ENCODE data around the gene AJAP1. TPM values are rescaled to one million over a fixed set of nuclear protein-coding genes. Genes with fewer than 3 reads are reported as not detected.

The AJAP1 gene
- total RNA-seq, 2 experiments from 2014 or later = 0.39 to 0.47 TPM

GRCh38 chr1:4771267-4771666, 116.9 kb downstream of the AJAP1 start:
- TF ChIP-seq CTCF (IDR thresholded peaks at IDR 0.05) = no peak
- CTCF ChIA-PET = no interaction called here
- Mint-ChIP-seq H3K36me3 (ENCODE audit: low read depth) (no peaks in the 10 kb centered on the region), H3K27me3 (no peaks in the 10 kb centered on the region), H3K27ac (no peak overlapping the region), H3K9me3 (no peaks in the 10 kb centered on the region), H3K4me3 (no peak overlapping the region), H3K4me1 (ENCODE audit: low read depth) (no peaks in the 10 kb centered on the region)
- ATAC-seq (ENCODE audit: poor library complexity) (no peak), DNase-seq (no peak)
- H3K27ac ChIP-seq (ENCODE audit: low read depth in 1 of 2, low read length in 2 of 2) = no peak overlapping the region
- POLR2A ChIA-PET = no interaction called here
- H3K36me3 ChIP-seq (ENCODE audit: insufficient read depth, low read length) = no peaks in the 10 kb centered on the region
- H3K4me3 ChIP-seq (ENCODE audit: low read length) = no peak overlapping the region
- H3K27me3 ChIP-seq (ENCODE audit: control insufficient read depth in 1 of 2, insufficient read depth in 2 of 2, low read length in 2 of 2) = no peaks in the 10 kb centered on the region
- no peaks in the 10 kb centered on the region for H3K4me1 ChIP-seq (ENCODE audit: insufficient read depth, low read length)
- peaks cover 0 to 8% of the 10 kb centered on the region in 2 experiments for H3K9me3 ChIP-seq (ENCODE audit: control insufficient read depth in 1 of 2, insufficient read depth in 1 of 2, low read length in 2 of 2)
- intact Hi-C loops (cut with DNase I, micrococcal nuclease) = no loop called here

- Histone ChIP-seq H3K36me3 (ENCODE audit: insufficient read depth, low read length) (no peaks in the 10 kb centered on the region), H3K9me3 (ENCODE audit: control insufficient read depth in 1 of 2, insufficient read depth in 1 of 2, low read length in 2 of 2) (peaks cover 0 to 8% of the 10 kb centered on the region in 2 experiments), H3K27ac (ENCODE audit: low read depth in 1 of 2, low read length in 2 of 2) (no peak overlapping the region), H3K4me1 (ENCODE audit: insufficient read depth, low read length) (no peaks in the 10 kb centered on the region), H3K4me3 (ENCODE audit: low read length) (no peak overlapping the region), H3K27me3 (ENCODE audit: control insufficient read depth in 1 of 2, insufficient read depth in 2 of 2, low read length in 2 of 2) (no peaks in the 10 kb centered on the region)
- Mint-ChIP-seq H3K27me3 (no peaks in the 10 kb centered on the region), H3K36me3 (ENCODE audit: low read depth) (no peaks in the 10 kb centered on the region), H3K4me3 (no peak overlapping the region), H3K9me3 (no peaks in the 10 kb centered on the region), H3K4me1 (ENCODE audit: low read depth) (no peaks in the 10 kb centered on the region), H3K27ac (no peak overlapping the region)
- no peak for TF ChIP-seq CTCF (IDR thresholded peaks at IDR 0.05)
- ChIA-PET POLR2A (no interaction called here), CTCF (no interaction called here)
- ATAC-seq (ENCODE audit: poor library complexity) = no peak
- intact Hi-C loops (cut with DNase I, micrococcal nuclease) = no loop called here
- no peak for DNase-seq
These were observed 117.3 kb downstream of the AJAP1 start for GRCh38 chr1:4771721-4772120.

GRCh38 chr1:4772294-4773010, 118.0 kb downstream of the AJAP1 start:
- no peak overlapping the region for H3K4me3 Mint-ChIP-seq
- DNase-seq (no peak), ATAC-seq (ENCODE audit: poor library complexity) (no peak)
- H3K9me3 ChIP-seq (ENCODE audit: control insufficient read depth in 1 of 2, insufficient read depth in 1 of 2, low read length in 2 of 2) = peaks cover 0 to 8% of the 10 kb centered on the region in 2 experiments
- CTCF ChIA-PET = no interaction called here
- H3K36me3 ChIP-seq (ENCODE audit: insufficient read depth, low read length) = no peaks in the 10 kb centered on the region
- no peak for TF ChIP-seq CTCF (IDR thresholded peaks at IDR 0.05)
- no peaks in the 10 kb centered on the region for H3K27me3 Mint-ChIP-seq
- H3K4me1 Mint-ChIP-seq (ENCODE audit: low read depth) = no peaks in the 10 kb centered on the region
- H3K9me3 Mint-ChIP-seq = no peaks in the 10 kb centered on the region
- H3K27ac Mint-ChIP-seq = no peak overlapping the region
- no peaks in the 10 kb centered on the region for H3K27me3 ChIP-seq (ENCODE audit: control insufficient read depth in 1 of 2, insufficient read depth in 2 of 2, low read length in 2 of 2)
- no peaks in the 10 kb centered on the region for H3K36me3 Mint-ChIP-seq (ENCODE audit: low read depth)
- intact Hi-C loops (cut with DNase I, micrococcal nuclease) = no loop called here
- H3K4me1 ChIP-seq (ENCODE audit: insufficient read depth, low read length) = no peaks in the 10 kb centered on the region
- POLR2A ChIA-PET = no interaction called here
- H3K27ac ChIP-seq (ENCODE audit: low read depth in 1 of 2, low read length in 2 of 2) = no peak overlapping the region
- no peak overlapping the region for H3K4me3 ChIP-seq (ENCODE audit: low read length)
